Neutrophil (primary cell): Measurements from ENCODE around the gene SERPINA4.

Experiments
- H3K27ac ChIP-seq: fragments of 200-600 bp; sonication (generic); 2 replicates; pipeline ENCODE4 v1.5.1; 2016; ENCODE audit warnings: mild to moderate bottlenecking, moderate library complexity
- H3K27me3 ChIP-seq: fragments of 200-600 bp; sonication (generic); 2 replicates; pipeline ENCODE4 v1.6.0; 2016; ENCODE audit warnings: mild to moderate bottlenecking
- H3K36me3 ChIP-seq: fragments of 200-600 bp; sonication (generic); 2 replicates; pipeline ENCODE4 v1.5.1; 2017
- H3K4me1 ChIP-seq, 2 experiments: fragments of 200-600 bp in 1 of 2; sonication (generic) in 1 of 2; 1 replicate in 1 of 2; 2 replicates in 1 of 2; pipeline versions ENCODE4 v1.5.1 to v1.6.1; 2013 to 2016; ENCODE audit warnings: low read depth in 1 of 2, low read length in 1 of 2, mild to moderate bottlenecking in 1 of 2, moderate library complexity in 1 of 2; ENCODE audit not compliant: control insufficient read depth in 1 of 2, insufficient read depth in 1 of 2
- H3K4me3 ChIP-seq, 2 experiments: fragments of 200-600 bp in 1 of 2; sonication (generic) in 1 of 2; 1 replicate in 1 of 2; 2 replicates in 1 of 2; pipeline ENCODE4 v1.5.1; 2013 to 2016; ENCODE audit warnings: low read depth in 1 of 2, low read length in 1 of 2, mild to moderate bottlenecking in 1 of 2, moderate library complexity in 1 of 2
- H3K9me3 ChIP-seq: fragments of 200-600 bp; sonication (generic); 2 replicates; pipeline ENCODE4 v1.5.1; 2016
- CTCF ChIP-seq: fragments of 200-600 bp; sonication (generic); IDR thresholded peaks from 2 replicates; pipeline ENCODE4 v1.5.1; 2016; ENCODE audit warnings: antibody characterized with exemption

Gene SERPINA4

GRCh38 chr14:94588311-94588710 is 27.1 kb downstream of the SERPINA4 start:
- no peaks in the 10 kb centered on the region for H3K27me3 ChIP-seq

GRCh38 chr14:94591073-94591472 is 29.8 kb downstream of the SERPINA4 start:
- Histone ChIP-seq H3K4me3 (no peak overlapping the region), H3K36me3 (no peaks in the 10 kb centered on the region), H3K9me3 (no peaks in the 10 kb centered on the region), H3K27me3 (no peaks in the 10 kb centered on the region), H3K27ac (no peak overlapping the region), H3K4me1 (no peaks in the 10 kb centered on the region)
- no peak for TF ChIP-seq CTCF

More at GRCh38 chr14:94588311-94588710, 27.1 kb downstream of the SERPINA4 start:
- Histone ChIP-seq H3K9me3 (no peaks in the 10 kb centered on the region), H3K4me1 (no peaks in the 10 kb centered on the region), H3K27ac (no peak overlapping the region), H3K36me3 (no peaks in the 10 kb centered on the region), H3K4me3 (no peak overlapping the region)
- TF ChIP-seq CTCF = no peak

- H3K27ac ChIP-seq = no peak overlapping the region
- no peak for TF ChIP-seq CTCF
- no peaks in the 10 kb centered on the region for H3K9me3 ChIP-seq
- H3K4me3 ChIP-seq = no peak overlapping the region
- no peaks in the 10 kb centered on the region for H3K4me1 ChIP-seq
- no peaks in the 10 kb centered on the region for H3K27me3 ChIP-seq
- no peaks in the 10 kb centered on the region for H3K36me3 ChIP-seq
These were observed 30.6 kb downstream of the SERPINA4 start for GRCh38 chr14:94591871-94592270.

- no peaks in the 10 kb centered on the region for H3K9me3 ChIP-seq
- no peaks in the 10 kb centered on the region for H3K4me1 ChIP-seq
- no peak overlapping the region for H3K4me3 ChIP-seq
- no peak for TF ChIP-seq CTCF
- no peaks in the 10 kb centered on the region for H3K36me3 ChIP-seq
- H3K27me3 ChIP-seq = no peaks in the 10 kb centered on the region
- H3K27ac ChIP-seq = no peak overlapping the region
These were observed 31.2 kb downstream of the SERPINA4 start for GRCh38 chr14:94592457-94592856.

- Histone ChIP-seq H3K4me1 (no peaks in the 10 kb centered on the region), H3K4me3 (no peak overlapping the region), H3K27me3 (no peaks in the 10 kb centered on the region), H3K27ac (no peak overlapping the region), H3K36me3 (no peaks in the 10 kb centered on the region), H3K9me3 (no peaks in the 10 kb centered on the region)
- TF ChIP-seq CTCF = no peak
These were observed 32.1 kb downstream of the SERPINA4 start for GRCh38 chr14:94593376-94593748.
